GM18868 (cell line): ENCODE results near the gene ZFR2.
"Not testable (repeated sequence)": the region's sequence is repeated elsewhere in the genome, so short reads cannot be mapped to it uniquely, and the experiment has no call there.

Experiments
- ATAC-seq: cut with Tn5 transposase; IDR thresholded peaks from one replicate; pipeline ENCODE4 v1.9.1; 2021; ENCODE audit warnings: mild to moderate bottlenecking, moderate library complexity; ENCODE audit not compliant: unreplicated experiment

Gene ZFR2

GRCh38 chr19:3874695-3875094, 5.9 kb upstream of the ZFR2 start:
- ATAC-seq = not testable (repeated sequence)

- no peak for ATAC-seq
Observed at GRCh38 chr19:3873151-3873550, 4.3 kb upstream of the ZFR2 start.

GRCh38 chr19:3867971-3868769, 668 bp downstream of the ZFR2 start:
- no peak for ATAC-seq

- ATAC-seq = no peak
Observed at GRCh38 chr19:3866910-3867638, 1.8 kb downstream of the ZFR2 start.

- no peak for ATAC-seq
Observed at GRCh38 chr19:3863648-3864047, 5.2 kb downstream of the ZFR2 start.

- no peak for ATAC-seq
Observed at GRCh38 chr19:3862826-3863500, 5.9 kb downstream of the ZFR2 start.

- ATAC-seq = no peak
Observed at GRCh38 chr19:3860499-3860898, 8.3 kb downstream of the ZFR2 start.

GRCh38 chr19:3857449-3858003, 11.3 kb downstream of the ZFR2 start:
- ATAC-seq = peak; percentile 52

- no peak for ATAC-seq
Observed at GRCh38 chr19:3855320-3855719, 13.5 kb downstream of the ZFR2 start.

GRCh38 chr19:3852614-3853254, 16.1 kb downstream of the ZFR2 start:
- ATAC-seq = no peak

GRCh38 chr19:3852177-3852511, 16.7 kb downstream of the ZFR2 start:
- ATAC-seq = no peak

- no peak for ATAC-seq
Observed at GRCh38 chr19:3851254-3852176, 17.3 kb downstream of the ZFR2 start.

GRCh38 chr19:3850320-3850972, 18.4 kb downstream of the ZFR2 start:
- ATAC-seq = no peak

- ATAC-seq = no peak
Observed at GRCh38 chr19:3849787-3850186, 19.1 kb downstream of the ZFR2 start.

- ATAC-seq = no peak
Observed at GRCh38 chr19:3849092-3849491, 19.7 kb downstream of the ZFR2 start.

- no peak for ATAC-seq
Observed at GRCh38 chr19:3844596-3844995, 24.2 kb downstream of the ZFR2 start.

GRCh38 chr19:3842948-3843347, 25.9 kb downstream of the ZFR2 start:
- no peak for ATAC-seq

- ATAC-seq = no peak
Observed at GRCh38 chr19:3840804-3841203, 28.0 kb downstream of the ZFR2 start.

- ATAC-seq = no peak
Observed at GRCh38 chr19:3839941-3840340, 28.9 kb downstream of the ZFR2 start.

- no peak for ATAC-seq
Observed at GRCh38 chr19:3838661-3839060, 30.2 kb downstream of the ZFR2 start.
